DOHH2 (cell line): Measurements from ENCODE around the gene MAML2.

Experiments
- H3F3A ChIP-seq: fragments of 200-600 bp; sonication (generic), shearing (Covaris generic); 2 replicates; pipeline ENCODE4 v1.6.0; 2016; ENCODE audit warnings: antibody characterized with exemption, mild to moderate bottlenecking; ENCODE audit not compliant: control insufficient read depth, insufficient read depth
- H3K27ac ChIP-seq: fragments of 200-600 bp; sonication (generic); 2 replicates; pipeline ENCODE4 v1.5.1; 2014; ENCODE audit warnings: low read depth, mild to moderate bottlenecking, low read length, moderate library complexity
- H3K27me3 ChIP-seq: fragments of 200-600 bp; sonication (generic); 2 replicates; pipeline ENCODE4 v1.6.1; 2014; ENCODE audit warnings: mild to moderate bottlenecking, low read length, mixed read lengths; ENCODE audit not compliant: control insufficient read depth
- H3K36me3 ChIP-seq: fragments of 200-600 bp; sonication (generic); 2 replicates; pipeline ENCODE4 v1.6.1; 2014; ENCODE audit warnings: mild to moderate bottlenecking, low read length, moderate library complexity, mixed read lengths; ENCODE audit not compliant: control insufficient read depth
- H3K4me1 ChIP-seq: fragments of 200-600 bp; sonication (generic); 2 replicates; pipeline ENCODE4 v1.6.1; 2014; ENCODE audit warnings: mild to moderate bottlenecking, low read length, mixed read lengths; ENCODE audit not compliant: control insufficient read depth
- H3K4me2 ChIP-seq: fragments of 200-600 bp; sonication (generic); 2 replicates; pipeline ENCODE4 v1.6.0; 2014; ENCODE audit warnings: mild to moderate bottlenecking, low read length, moderate library complexity
- H3K4me3 ChIP-seq: fragments of 200-600 bp; sonication (generic); 2 replicates; pipeline ENCODE4 v1.5.1; 2014; ENCODE audit warnings: mild to moderate bottlenecking, low read length, mixed read lengths
- H3K79me2 ChIP-seq: fragments of 200-600 bp; sonication (generic); 2 replicates; pipeline ENCODE4 v1.6.1; 2014; ENCODE audit warnings: mild to moderate bottlenecking, low read length, mixed read lengths; ENCODE audit not compliant: control insufficient read depth
- H3K9me2 ChIP-seq: fragments of 200-600 bp; sonication (generic); replicated peaks from 2 replicates; pipeline ENCODE4 v1.6.1; 2014; ENCODE audit warnings: mild to moderate bottlenecking, low read length, mixed read lengths; ENCODE audit not compliant: control insufficient read depth
- H3K9me3 ChIP-seq: fragments of 200-600 bp; sonication (generic); 2 replicates; pipeline ENCODE4 v1.6.1; 2014; ENCODE audit warnings: antibody characterized with exemption, low read length, mixed read lengths; ENCODE audit not compliant: control insufficient read depth, insufficient read depth
- H4K20me1 ChIP-seq: fragments of 200-600 bp; sonication (generic); 2 replicates; pipeline ENCODE4 v1.6.0; 2014; ENCODE audit warnings: low read depth, mild to moderate bottlenecking, antibody characterized with exemption, low read length, moderate library complexity; ENCODE audit not compliant: control insufficient read depth, insufficient read depth
- EZH2phosphoT487 ChIP-seq: fragments of 200-600 bp; sonication (generic); IDR thresholded peaks from 2 replicates; pipeline ENCODE4 v1.6.1; 2017; ENCODE audit warnings: borderline replicate concordance, mild to moderate bottlenecking, antibody characterized with exemption, low read length, moderate library complexity, mixed read lengths
- TF ChIP-seq, protein P1 (sequence below): fragments of 200-600 bp; sonication (generic); IDR thresholded peaks from one replicate; pipeline ENCODE4 v1.5.1; 2014; ENCODE audit warnings: antibody characterized with exemption, mild to moderate bottlenecking, low read depth, low read length; ENCODE audit not compliant: poor library complexity, severe bottlenecking

The MAML2 gene

DNA sequence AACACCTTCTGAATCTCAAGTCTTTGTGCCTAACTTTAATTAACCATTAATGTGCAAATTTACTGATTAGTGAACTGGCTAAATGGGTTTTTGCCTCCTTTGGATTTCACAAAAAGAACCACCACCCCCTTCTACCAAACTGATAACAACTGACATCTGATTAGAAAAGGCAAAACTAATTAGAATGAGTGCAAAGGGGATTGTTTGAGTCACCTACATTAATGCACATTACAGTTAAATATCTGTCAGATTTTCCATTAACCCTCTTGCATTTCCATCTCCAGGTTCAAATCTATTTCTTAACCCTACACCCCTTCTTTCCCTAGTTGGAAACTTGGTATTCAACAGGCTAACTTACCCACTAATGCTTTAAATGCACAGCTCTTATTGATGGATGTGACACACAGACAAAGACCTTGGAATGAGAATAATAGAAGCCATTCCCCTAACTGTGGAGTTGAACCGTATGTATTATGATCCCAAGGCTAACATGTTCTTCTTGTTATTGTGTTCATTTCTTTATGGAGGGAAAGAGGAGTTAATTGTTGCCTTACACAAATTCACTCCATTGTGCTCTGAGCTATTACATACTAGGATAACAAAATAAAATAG, 257.6 kb downstream of the MAML2 start:
- H4K20me1 ChIP-seq: no peaks in the 10 kb centered on the region
- no peak overlapping the region for H3K4me3 ChIP-seq
- no peaks in the 10 kb centered on the region for H3K4me1 ChIP-seq

DNA sequence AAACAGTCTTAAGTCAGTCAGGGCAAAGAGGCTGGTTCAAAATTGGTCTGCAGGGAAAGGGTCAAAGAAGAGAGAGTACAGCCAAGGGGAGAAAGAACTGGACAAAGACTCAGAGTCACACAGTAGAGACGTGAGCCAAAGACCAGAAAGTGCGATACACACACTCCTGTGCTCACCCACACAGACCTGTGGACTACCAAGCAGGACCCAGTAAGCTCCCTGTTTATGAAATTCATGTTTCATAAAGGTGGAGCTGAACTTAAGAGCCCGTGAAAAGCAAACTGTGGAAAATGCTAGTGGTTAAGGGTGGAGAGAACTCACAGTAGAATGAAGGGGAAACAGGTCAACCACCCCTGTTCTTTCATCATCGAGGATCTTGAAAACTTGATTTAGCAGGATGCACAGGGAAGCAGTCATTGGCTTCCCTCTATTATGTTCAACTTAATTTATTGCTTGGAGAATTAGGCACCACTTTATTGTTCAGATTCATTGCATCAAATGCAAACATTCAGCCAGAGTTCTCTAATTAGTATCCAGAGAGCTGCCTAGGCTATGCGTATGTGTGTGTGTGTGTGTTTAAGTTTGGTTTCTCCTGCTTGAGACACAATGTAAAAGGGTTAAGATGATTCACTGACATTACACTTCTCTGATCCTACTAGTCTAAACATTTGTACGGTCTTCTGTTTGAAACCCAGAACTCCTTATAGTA, 258.2 kb downstream of the MAML2 start:
- Histone ChIP-seq H3K79me2 (no peaks in the 10 kb centered on the region), H3K36me3 (no peaks in the 10 kb centered on the region), H3K27ac (no peak overlapping the region), H3K4me3 (no peak overlapping the region), H3K9me2 (no peaks in the 10 kb centered on the region), H3K9me3 (no peaks in the 10 kb centered on the region), H4K20me1 (no peaks in the 10 kb centered on the region), H3K27me3 (peaks cover 4% of the 10 kb centered on the region), H3F3A (no peaks in the 10 kb centered on the region), H3K4me1 (no peaks in the 10 kb centered on the region), H3K4me2 (no peak overlapping the region)
- TF ChIP-seq EZH2phosphoT487: no peak
- TF ChIP-seq, protein P1, sequence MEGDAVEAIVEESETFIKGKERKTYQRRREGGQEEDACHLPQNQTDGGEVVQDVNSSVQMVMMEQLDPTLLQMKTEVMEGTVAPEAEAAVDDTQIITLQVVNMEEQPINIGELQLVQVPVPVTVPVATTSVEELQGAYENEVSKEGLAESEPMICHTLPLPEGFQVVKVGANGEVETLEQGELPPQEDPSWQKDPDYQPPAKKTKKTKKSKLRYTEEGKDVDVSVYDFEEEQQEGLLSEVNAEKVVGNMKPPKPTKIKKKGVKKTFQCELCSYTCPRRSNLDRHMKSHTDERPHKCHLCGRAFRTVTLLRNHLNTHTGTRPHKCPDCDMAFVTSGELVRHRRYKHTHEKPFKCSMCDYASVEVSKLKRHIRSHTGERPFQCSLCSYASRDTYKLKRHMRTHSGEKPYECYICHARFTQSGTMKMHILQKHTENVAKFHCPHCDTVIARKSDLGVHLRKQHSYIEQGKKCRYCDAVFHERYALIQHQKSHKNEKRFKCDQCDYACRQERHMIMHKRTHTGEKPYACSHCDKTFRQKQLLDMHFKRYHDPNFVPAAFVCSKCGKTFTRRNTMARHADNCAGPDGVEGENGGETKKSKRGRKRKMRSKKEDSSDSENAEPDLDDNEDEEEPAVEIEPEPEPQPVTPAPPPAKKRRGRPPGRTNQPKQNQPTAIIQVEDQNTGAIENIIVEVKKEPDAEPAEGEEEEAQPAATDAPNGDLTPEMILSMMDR: no peak

More for the DNA sequence above, 257.6 kb downstream of the MAML2 start:
- TF ChIP-seq, protein P1: no peak
- no peak for TF ChIP-seq EZH2phosphoT487
- no peaks in the 10 kb centered on the region for H3K9me2 ChIP-seq
- peaks cover 4% of the 10 kb centered on the region for H3K27me3 ChIP-seq
- no peak overlapping the region for H3K4me2 ChIP-seq
- H3K36me3 ChIP-seq: no peaks in the 10 kb centered on the region
- H3F3A ChIP-seq: no peaks in the 10 kb centered on the region
- H3K79me2 ChIP-seq: no peaks in the 10 kb centered on the region
- no peaks in the 10 kb centered on the region for H3K9me3 ChIP-seq
- no peak overlapping the region for H3K27ac ChIP-seq

DNA sequence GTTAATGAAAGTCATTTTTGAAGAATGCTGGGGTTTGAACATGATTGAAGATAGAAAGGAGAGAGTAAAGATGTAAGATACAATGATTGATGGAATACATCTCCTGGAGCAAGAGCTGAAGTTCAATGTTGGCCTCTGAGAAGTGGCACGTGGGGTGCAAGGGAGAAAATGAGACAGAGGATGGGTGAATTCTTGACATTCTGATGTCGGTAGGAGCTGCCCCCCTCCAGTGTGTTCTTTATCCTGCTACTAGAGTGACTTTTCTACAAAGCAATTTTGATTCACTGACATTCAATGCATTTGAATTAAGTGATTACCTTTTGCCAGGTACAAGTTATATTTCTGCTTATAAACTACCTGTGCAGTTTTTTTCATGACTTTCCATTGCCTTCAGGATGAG, 260.1 kb downstream of the MAML2 start:
- Histone ChIP-seq H3K79me2 (no peaks in the 10 kb centered on the region), H3K4me2 (no peak overlapping the region)

More for the DNA sequence above, 260.1 kb downstream of the MAML2 start:
- Histone ChIP-seq H3K9me2 (no peaks in the 10 kb centered on the region), H3K9me3 (no peaks in the 10 kb centered on the region), H3K4me1 (no peaks in the 10 kb centered on the region), H3K27me3 (no peaks in the 10 kb centered on the region; the same call in 1 of the 2 replicates), H3F3A (no peaks in the 10 kb centered on the region), H3K36me3 (no peaks in the 10 kb centered on the region), H4K20me1 (no peaks in the 10 kb centered on the region), H3K4me3 (no peak overlapping the region), H3K27ac (no peak overlapping the region)
- TF ChIP-seq EZH2phosphoT487: no peak
- TF ChIP-seq, protein P1: no peak
